ENCODE data around the gene ZNF587B. TPM values are rescaled to one million over a fixed set of nuclear protein-coding genes. Genes with fewer than 3 reads are reported as not detected.
"Not testable (repeated sequence)": the region's sequence is repeated elsewhere in the genome, so short reads cannot be mapped to it uniquely, and the experiment has no call there.

Gene ZNF587B
- 10 to 100 TPM; 12.7 to 39.0 (median 19.0) TPM for total RNA-seq

DNA sequence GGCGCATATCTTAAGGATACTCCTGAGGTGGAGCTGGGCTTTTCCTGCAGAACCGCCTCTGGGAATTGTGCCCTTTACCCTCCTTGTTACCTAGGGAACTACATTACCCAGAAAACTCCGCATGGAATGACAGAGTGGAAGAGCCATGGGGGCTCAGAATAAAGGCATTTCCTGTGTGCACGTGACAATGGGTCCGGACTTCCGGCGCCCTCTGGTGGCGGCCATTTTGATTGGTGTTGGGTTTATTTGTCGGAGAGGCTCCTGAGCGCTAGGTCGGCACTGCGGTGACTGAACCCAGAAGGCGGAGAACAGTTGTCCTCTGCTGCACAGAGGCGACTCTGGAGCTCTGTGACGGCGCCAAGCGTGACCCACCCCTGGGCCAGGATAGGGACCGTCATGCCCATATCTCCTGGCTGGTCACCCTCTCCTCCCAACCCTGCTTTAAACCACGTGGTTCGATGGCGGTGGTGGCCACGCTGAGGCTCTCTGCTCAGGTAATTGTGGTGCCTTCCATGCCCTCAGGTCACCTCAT is at the start of gene ZNF587B:
Gene ZNF587B (plus strand): TSS at position 229 of the 532 bp plus-strand sequence. CDS start 230 bp downstream, at position 459.
- ATAC-seq (ENCODE audit: low FRiP score), result peak; percentile 93
- DNase-seq (ENCODE audit: low spot score), result peak; percentile 60
- TF ChIP-seq, protein P1, sequence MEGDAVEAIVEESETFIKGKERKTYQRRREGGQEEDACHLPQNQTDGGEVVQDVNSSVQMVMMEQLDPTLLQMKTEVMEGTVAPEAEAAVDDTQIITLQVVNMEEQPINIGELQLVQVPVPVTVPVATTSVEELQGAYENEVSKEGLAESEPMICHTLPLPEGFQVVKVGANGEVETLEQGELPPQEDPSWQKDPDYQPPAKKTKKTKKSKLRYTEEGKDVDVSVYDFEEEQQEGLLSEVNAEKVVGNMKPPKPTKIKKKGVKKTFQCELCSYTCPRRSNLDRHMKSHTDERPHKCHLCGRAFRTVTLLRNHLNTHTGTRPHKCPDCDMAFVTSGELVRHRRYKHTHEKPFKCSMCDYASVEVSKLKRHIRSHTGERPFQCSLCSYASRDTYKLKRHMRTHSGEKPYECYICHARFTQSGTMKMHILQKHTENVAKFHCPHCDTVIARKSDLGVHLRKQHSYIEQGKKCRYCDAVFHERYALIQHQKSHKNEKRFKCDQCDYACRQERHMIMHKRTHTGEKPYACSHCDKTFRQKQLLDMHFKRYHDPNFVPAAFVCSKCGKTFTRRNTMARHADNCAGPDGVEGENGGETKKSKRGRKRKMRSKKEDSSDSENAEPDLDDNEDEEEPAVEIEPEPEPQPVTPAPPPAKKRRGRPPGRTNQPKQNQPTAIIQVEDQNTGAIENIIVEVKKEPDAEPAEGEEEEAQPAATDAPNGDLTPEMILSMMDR (IDR thresholded peaks at IDR 0.05), result no peak

DNA sequence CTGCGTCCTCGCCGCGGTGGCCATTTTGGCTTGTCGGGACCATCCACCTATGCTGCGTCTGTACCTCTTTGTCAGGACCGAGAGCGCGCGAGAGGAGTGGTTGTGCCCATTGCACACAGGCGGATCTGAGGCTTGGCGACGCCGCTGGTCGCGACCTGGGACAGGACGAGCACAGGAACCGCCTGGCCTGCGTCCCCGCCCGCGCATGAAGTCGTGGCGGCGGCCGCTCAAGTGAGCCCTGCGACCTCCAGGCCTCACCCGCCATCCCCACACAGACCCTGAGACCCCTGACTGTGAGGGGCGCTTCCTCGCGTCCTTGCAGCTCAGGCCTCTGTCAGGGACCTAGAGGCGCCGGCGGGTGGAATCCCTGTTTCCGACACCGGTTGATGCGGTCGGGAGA is 43.8 kb upstream of the ZNF587B start:
- ATAC-seq (ENCODE audit: low FRiP score) (no peak), DNase-seq (ENCODE audit: low spot score) (no peak)
- TF ChIP-seq, protein P1 (IDR thresholded peaks at IDR 0.05), result no peak

DNA sequence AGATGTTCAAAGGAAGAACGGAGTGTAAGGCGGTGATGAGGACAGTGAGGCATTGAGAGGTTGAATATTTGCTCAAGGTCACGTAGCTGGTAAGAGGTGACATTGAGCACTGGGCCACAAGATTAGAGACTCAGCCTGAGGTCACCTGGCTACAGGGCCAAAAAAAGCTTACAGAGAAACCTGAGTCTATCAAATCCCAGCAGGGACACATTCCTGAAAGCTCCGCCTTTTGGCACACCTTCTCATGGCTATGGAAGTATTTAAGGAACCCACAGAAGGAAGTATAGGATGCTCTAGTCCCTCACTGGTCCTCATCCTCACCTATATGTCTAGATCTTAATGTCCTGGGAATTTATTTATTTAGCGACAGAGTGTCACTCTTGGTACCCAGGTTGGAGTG is 43.2 kb upstream of the ZNF587B start:
- TF ChIP-seq, protein P1 (IDR thresholded peaks at IDR 0.05), result no peak
- ATAC-seq (ENCODE audit: low FRiP score) (no peak), DNase-seq (ENCODE audit: low spot score) (no peak)

DNA sequence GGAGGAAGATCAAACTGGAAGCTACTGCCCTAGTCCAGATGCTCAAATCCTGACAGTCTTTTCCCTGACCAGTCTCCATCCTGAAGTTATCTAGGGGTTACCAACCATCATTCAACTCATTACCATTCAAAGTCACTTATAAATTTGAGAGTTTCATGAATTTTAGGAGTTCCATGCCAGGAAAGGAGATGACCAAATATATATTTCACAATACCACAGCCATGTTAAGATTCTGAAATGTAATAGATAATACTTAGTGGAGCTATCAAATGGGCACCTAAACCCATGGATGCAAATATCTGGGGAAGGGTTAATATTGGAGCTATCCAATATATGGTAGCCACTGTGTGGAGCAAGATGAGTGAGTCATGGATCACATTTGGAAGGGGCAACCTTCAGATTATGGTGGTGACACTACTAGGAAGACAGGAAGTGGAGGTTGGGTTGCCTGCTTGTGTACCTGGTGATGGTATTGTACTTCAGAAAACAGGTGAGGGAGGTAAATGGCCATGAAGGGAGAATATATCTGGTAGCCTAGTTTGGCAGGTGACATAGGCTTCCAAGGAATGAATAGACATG is 41.9 kb upstream of the ZNF587B start:
- DNase-seq (ENCODE audit: low spot score) (no peak), ATAC-seq (ENCODE audit: low FRiP score) (no peak)
- TF ChIP-seq, protein P1 (IDR thresholded peaks at IDR 0.05), result no peak

DNA sequence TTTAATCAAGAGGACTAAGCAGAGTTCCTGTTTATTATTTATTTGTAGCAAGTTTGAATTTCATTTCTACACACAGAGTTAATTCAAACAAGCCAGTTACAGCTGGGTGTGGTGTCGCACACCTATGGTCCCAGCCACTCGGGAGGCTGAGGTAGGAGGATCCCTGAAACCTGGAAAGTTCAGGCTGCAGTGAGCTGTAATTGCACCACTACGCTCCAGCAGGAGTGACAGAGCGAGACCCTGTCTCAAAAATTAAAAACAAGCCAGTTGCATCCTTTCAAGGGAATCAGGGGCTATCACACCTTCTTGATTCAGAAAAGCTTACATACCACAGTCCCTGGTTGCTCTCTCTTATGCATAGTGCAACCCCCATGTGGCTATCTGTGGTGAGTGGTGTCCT is 40.8 kb upstream of the ZNF587B start:
- TF ChIP-seq, protein P1 (IDR thresholded peaks at IDR 0.05), result no peak
- DNase-seq (ENCODE audit: low spot score) (no peak), ATAC-seq (ENCODE audit: low FRiP score) (no peak)

DNA sequence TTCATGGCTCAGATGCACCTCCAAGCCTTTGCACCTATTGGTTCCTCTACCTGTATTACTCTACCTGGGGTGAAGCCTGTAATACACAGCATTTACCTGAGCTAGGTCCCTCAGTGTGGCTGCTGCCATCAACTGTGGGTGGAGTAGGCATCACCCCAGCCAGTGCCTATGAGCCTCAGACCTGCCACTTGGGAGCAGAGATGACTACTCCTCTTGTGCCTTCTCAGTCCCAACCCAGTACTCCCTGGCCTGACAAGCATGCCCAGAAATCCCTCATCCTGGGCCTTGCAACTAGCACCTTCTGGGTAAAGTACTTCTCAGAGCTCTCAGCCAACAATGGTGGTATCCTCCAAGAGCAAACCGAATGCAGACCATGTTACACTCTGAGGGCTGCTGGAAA is 33.5 kb upstream of the ZNF587B start:
- not testable (repeated sequence) for DNase-seq (ENCODE audit: low spot score); ATAC-seq (ENCODE audit: low FRiP score)

DNA sequence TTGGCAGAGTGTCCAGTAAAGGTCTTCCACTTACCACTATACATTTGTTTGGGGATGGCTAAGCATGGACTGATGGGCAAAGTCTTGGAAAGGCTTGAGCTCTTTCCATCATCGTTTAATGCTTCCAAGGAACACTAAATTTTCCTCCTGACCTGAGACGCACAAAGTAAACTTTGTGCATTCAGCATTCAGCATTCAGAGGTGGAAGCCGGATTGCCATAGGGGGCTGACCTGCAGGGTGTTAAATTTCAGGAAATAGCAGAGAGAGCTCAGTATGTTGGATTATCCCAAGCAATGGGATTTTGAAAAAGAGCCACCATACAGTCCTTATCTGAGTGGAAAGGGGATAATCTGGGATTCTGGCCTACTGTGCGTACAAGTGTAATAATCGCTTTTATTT is 29.4 kb upstream of the ZNF587B start:
- no peak for DNase-seq (ENCODE audit: low spot score)
- ATAC-seq (ENCODE audit: low FRiP score), result no peak
- TF ChIP-seq, protein P1 (IDR thresholded peaks at IDR 0.05), result no peak

Data from omental fat pad (tissue), 4 donors.